ENCODE data around the gene KAT6B. TPM values are rescaled to one million over a fixed set of nuclear protein-coding genes. Genes with fewer than 3 reads are reported as not detected.
A peak's percentile ranks its signal among the peaks of the same experiment; 100 is the strongest.

The KAT6B gene
- total and polyA plus RNA-seq, 2 donors (not counting 1 experiment from before 2014, with no cell fraction given), result 8.6 to 111 TPM

- H3K27ac ChIP-seq (ENCODE audit: low read length in 2 of 2), result no peak overlapping the region
- Mint-ChIP-seq H3K27ac (peak overlapping the region; percentile 67), H3K4me1 (peaks cover 45% of the 10 kb centered on the region), H3K4me3 (peak overlapping the region; percentile 13), H3K9me3 (ENCODE audit: insufficient read depth) (no peaks in the 10 kb centered on the region), H3K27me3 (no peaks in the 10 kb centered on the region)
- H2AFZ ChIP-seq (ENCODE audit: insufficient read depth, low read depth, low read length, poor library complexity, severe bottlenecking), result no peak overlapping the region
- H3K27me3 ChIP-seq (replicated peaks in 1 of 4; ENCODE audit: control extremely low read depth in 1 of 4, control insufficient read depth in 3 of 4, insufficient read depth in 4 of 4, low read length in 3 of 4), result no peaks in the 10 kb centered on the region
- intact Hi-C loops (cut with micrococcal nuclease), result loop anchor here (10.0 kb wide), 3 partner anchors 118 to 378 kb away; partner anchors contain the start of gene COMTD1
- no peak overlapping the region for H3K4me2 ChIP-seq (replicated peaks; ENCODE audit: low read depth, low read length, poor library complexity, severe bottlenecking)
- ATAC-seq (ENCODE audit: low read depth) (no peak), DNase-seq (no peak)
- H3K79me2 ChIP-seq (ENCODE audit: control insufficient read depth, insufficient read depth, low read length), result peaks cover 89% of the 10 kb centered on the region
- H3K9me3 ChIP-seq (ENCODE audit: control extremely low read depth in 1 of 3, control insufficient read depth in 2 of 3, insufficient read depth in 1 of 3, low read length in 2 of 3), result peaks cover 0 to 1% (median 0%) of the 10 kb centered on the region in 3 donors
- H3K36me3 ChIP-seq (replicated peaks in 1 of 2; ENCODE audit: control extremely low read depth in 1 of 2, control insufficient read depth in 1 of 2, extremely low read depth in 1 of 2, insufficient read depth in 2 of 2, low read length in 1 of 2), result peaks cover 2 to 9% of the 10 kb centered on the region in 2 experiments
- H3K9ac ChIP-seq (ENCODE audit: low read length), result no peak overlapping the region
- no CpG with 5 or more reads among the region's 3 CpGs for WGBS (ENCODE audit: insufficient coverage)
- POLR2A ChIA-PET, result no interaction called here
- H3K4me3 ChIP-seq (ENCODE audit: control extremely low read depth in 1 of 5, extremely low read depth in 1 of 5, insufficient read depth in 1 of 5, low read depth in 2 of 5, low read length in 4 of 5), result no peak overlapping the region
- H4K20me1 ChIP-seq (ENCODE audit: control insufficient read depth, insufficient read depth, low read length, poor library complexity, severe bottlenecking), result no peaks in the 10 kb centered on the region
- no peak for TF ChIP-seq EZH2 (IDR thresholded peaks at IDR 0.05; ENCODE audit: borderline replicate concordance, insufficient read depth, low read depth, low read length, poor library complexity, severe bottlenecking)
- TF ChIP-seq CTCF (IDR thresholded peaks at IDR 0.05), result no peak
- peaks cover 28 to 31% of the 10 kb centered on the region in 2 donors for H3K4me1 ChIP-seq (ENCODE audit: control insufficient read depth in 2 of 2, insufficient read depth in 2 of 2, low read length in 2 of 2)
- CTCF ChIA-PET, result interaction anchor here (1.2 kb wide), 1 partner anchor 78 kb away, joined by 3 read pairs; no protein-coding TSS in a partner anchor
Observed at GRCh38 chr10:74856940-74857339, 30.5 kb downstream of the KAT6B start.

- H3K27me3 Mint-ChIP-seq, result no peaks in the 10 kb centered on the region
- DNase-seq, result no peak
- ATAC-seq (ENCODE audit: low read depth), result no peak
- TF ChIP-seq EZH2 (IDR thresholded peaks at IDR 0.05; ENCODE audit: borderline replicate concordance, insufficient read depth, low read depth, low read length, poor library complexity, severe bottlenecking) (no peak), CTCF (IDR thresholded peaks at IDR 0.05) (no peak)
- H3K9me3 Mint-ChIP-seq (ENCODE audit: insufficient read depth), result no peaks in the 10 kb centered on the region
- peaks cover 2 to 9% of the 10 kb centered on the region in 2 experiments for H3K36me3 ChIP-seq (replicated peaks in 1 of 2; ENCODE audit: control extremely low read depth in 1 of 2, control insufficient read depth in 1 of 2, extremely low read depth in 1 of 2, insufficient read depth in 2 of 2, low read length in 1 of 2)
- H3K9ac ChIP-seq (ENCODE audit: low read length), result no peak overlapping the region
- H2AFZ ChIP-seq (ENCODE audit: insufficient read depth, low read depth, low read length, poor library complexity, severe bottlenecking), result no peak overlapping the region
- ChIA-PET CTCF (interaction anchor here (1.2 kb wide), 1 partner anchor 77 kb away, joined by 3 read pairs; no protein-coding TSS in a partner anchor), POLR2A (interaction anchor here (0.7 kb wide), 1 partner anchor 30 kb away, joined by 5 read pairs; no protein-coding TSS in a partner anchor)
- H3K9me3 ChIP-seq (ENCODE audit: control extremely low read depth in 1 of 3, control insufficient read depth in 2 of 3, insufficient read depth in 1 of 3, low read length in 2 of 3), result peaks cover 0 to 1% (median 0%) of the 10 kb centered on the region in 3 donors
- no CpG with 5 or more reads among the region's 1 CpG for WGBS (ENCODE audit: insufficient coverage)
- H3K4me1 ChIP-seq (ENCODE audit: control insufficient read depth in 2 of 2, insufficient read depth in 2 of 2, low read length in 2 of 2), result peaks cover 22 to 31% of the 10 kb centered on the region in 2 donors
- H3K27ac ChIP-seq (ENCODE audit: low read length in 2 of 2), result no peak overlapping the region
- H3K4me2 ChIP-seq (replicated peaks; ENCODE audit: low read depth, low read length, poor library complexity, severe bottlenecking), result no peak overlapping the region
- H3K27ac Mint-ChIP-seq, result peak overlapping the region; percentile 29
- no peak overlapping the region for H3K4me3 Mint-ChIP-seq
- H3K79me2 ChIP-seq (ENCODE audit: control insufficient read depth, insufficient read depth, low read length), result peaks cover 88% of the 10 kb centered on the region
- H3K4me1 Mint-ChIP-seq, result peaks cover 38% of the 10 kb centered on the region
- no peaks in the 10 kb centered on the region for H3K27me3 ChIP-seq (replicated peaks in 1 of 4; ENCODE audit: control extremely low read depth in 1 of 4, control insufficient read depth in 3 of 4, insufficient read depth in 4 of 4, low read length in 3 of 4)
- intact Hi-C loops (cut with micrococcal nuclease), result loop anchor here (10.0 kb wide), 3 partner anchors 117 to 377 kb away; partner anchors contain the start of gene COMTD1
- no peaks in the 10 kb centered on the region for H4K20me1 ChIP-seq (ENCODE audit: control insufficient read depth, insufficient read depth, low read length, poor library complexity, severe bottlenecking)
- H3K4me3 ChIP-seq (ENCODE audit: control extremely low read depth in 1 of 5, extremely low read depth in 1 of 5, insufficient read depth in 1 of 5, low read depth in 2 of 5, low read length in 4 of 5), result no peak overlapping the region
Observed at GRCh38 chr10:74857586-74857985, 31.2 kb downstream of the KAT6B start.
